NK-92 (cell line): ENCODE data around the gene RCOR3.
"Not testable (repeated sequence)": the region's sequence is repeated elsewhere in the genome, so short reads cannot be mapped to it uniquely, and the experiment has no call there.

ENCODE experiments used
- DNase-seq: peaks from one replicate; lab custom pipeline; 2025; ENCODE audit not compliant: unreplicated experiment; lab: John Stamatoyannopoulos, UW

RCOR3 gene

GRCh38 chr1:211258756-211259637 lies at the start of gene RCOR3:
RCOR3 (plus strand) TSS chr1:211259366; CDS start chr1:211259561, 195 bp downstream.
- DNase-seq: peak; percentile 37

- DNase-seq: no peak
These were observed 49.1 kb upstream of the RCOR3 start for GRCh38 chr1:211210052-211210451.

- DNase-seq: no peak
These were observed 48.2 kb upstream of the RCOR3 start for GRCh38 chr1:211210965-211211364.

GRCh38 chr1:211213702-211214101 lies 45.5 kb upstream of the RCOR3 start:
- DNase-seq: no peak

GRCh38 chr1:211215577-211215976 lies 43.6 kb upstream of the RCOR3 start:
- no peak for DNase-seq

- DNase-seq: no peak
These were observed 41.8 kb upstream of the RCOR3 start for GRCh38 chr1:211217392-211217791.

- not testable (repeated sequence) for DNase-seq
These were observed 36.5 kb upstream of the RCOR3 start for GRCh38 chr1:211222469-211223234.

GRCh38 chr1:211228573-211229364 lies 30.4 kb upstream of the RCOR3 start:
- not testable (repeated sequence) for DNase-seq

- DNase-seq: no peak
These were observed 29.8 kb upstream of the RCOR3 start for GRCh38 chr1:211229365-211229759.

- DNase-seq: no peak
These were observed 27.3 kb upstream of the RCOR3 start for GRCh38 chr1:211231873-211232272.

- no peak for DNase-seq
These were observed 22.4 kb upstream of the RCOR3 start for GRCh38 chr1:211236633-211237320.

GRCh38 chr1:211237579-211237978 lies 21.6 kb upstream of the RCOR3 start:
- DNase-seq: no peak

- not testable (repeated sequence) for DNase-seq
These were observed 18.6 kb upstream of the RCOR3 start for GRCh38 chr1:211240567-211240966.

GRCh38 chr1:211241071-211241470 lies 18.1 kb upstream of the RCOR3 start:
- DNase-seq: no peak

GRCh38 chr1:211243639-211244038 lies 15.5 kb upstream of the RCOR3 start:
- not testable (repeated sequence) for DNase-seq

- DNase-seq: not testable (repeated sequence)
These were observed 12.6 kb upstream of the RCOR3 start for GRCh38 chr1:211246583-211246982.

GRCh38 chr1:211247921-211248320 lies 11.2 kb upstream of the RCOR3 start:
- DNase-seq: no peak

GRCh38 chr1:211249611-211250010 lies 9.6 kb upstream of the RCOR3 start:
- DNase-seq: not testable (repeated sequence)

- DNase-seq: no peak
These were observed 1.3 kb upstream of the RCOR3 start for GRCh38 chr1:211257826-211258225.

GRCh38 chr1:211258310-211258755 lies 833 bp upstream of the RCOR3 start:
- no peak for DNase-seq
